ENCODE results near the gene PAX2. TPM values are rescaled to one million over a fixed set of nuclear protein-coding genes. Genes with fewer than 3 reads are reported as not detected.

The PAX2 gene
- total RNA-seq, 1 donor from 2014 or later = 5.1 TPM

- no peak for TF ChIP-seq CTCF (IDR thresholded peaks at IDR 0.05; ENCODE audit: insufficient read depth, low read length, poor library complexity, severe bottlenecking)
- Histone ChIP-seq H3K27me3 (ENCODE audit: control insufficient read depth, insufficient read depth, low read length) (no peaks in the 10 kb centered on the region), H3K36me3 (ENCODE audit: control insufficient read depth, insufficient read depth, low read length) (peaks cover 2% of the 10 kb centered on the region), H3K4me3 (ENCODE audit: low read depth, low read length) (no peak overlapping the region)
- no peak for DNase-seq (ENCODE audit: low read depth)
Observed at GRCh38 chr10:100816671-100817070, 71.3 kb downstream of the PAX2 start.

- DNase-seq (ENCODE audit: low read depth) = no peak
- Histone ChIP-seq H3K27me3 (ENCODE audit: control insufficient read depth, insufficient read depth, low read length) (no peaks in the 10 kb centered on the region), H3K36me3 (ENCODE audit: control insufficient read depth, insufficient read depth, low read length) (peaks cover 2% of the 10 kb centered on the region), H3K4me3 (ENCODE audit: low read depth, low read length) (no peak overlapping the region)
- TF ChIP-seq CTCF (IDR thresholded peaks at IDR 0.05; ENCODE audit: insufficient read depth, low read length, poor library complexity, severe bottlenecking) = peak; percentile 20
Observed at GRCh38 chr10:100817268-100817839, 72.0 kb downstream of the PAX2 start.

GRCh38 chr10:100819424-100819823, 74.0 kb downstream of the PAX2 start:
- no peak for TF ChIP-seq CTCF (IDR thresholded peaks at IDR 0.05; ENCODE audit: insufficient read depth, low read length, poor library complexity, severe bottlenecking)
- no peak for DNase-seq (ENCODE audit: low read depth)
- H3K4me3 ChIP-seq (ENCODE audit: low read depth, low read length) = no peak overlapping the region
- peaks cover 4% of the 10 kb centered on the region for H3K36me3 ChIP-seq (ENCODE audit: control insufficient read depth, insufficient read depth, low read length)
- H3K27me3 ChIP-seq (ENCODE audit: control insufficient read depth, insufficient read depth, low read length) = peaks cover 3% of the 10 kb centered on the region

- H3K27me3 ChIP-seq (ENCODE audit: control insufficient read depth, insufficient read depth, low read length) = peaks cover 31% of the 10 kb centered on the region
- H3K36me3 ChIP-seq (ENCODE audit: control insufficient read depth, insufficient read depth, low read length) = peaks cover 4% of the 10 kb centered on the region
- H3K4me3 ChIP-seq (ENCODE audit: low read depth, low read length) = no peak overlapping the region
- TF ChIP-seq CTCF (IDR thresholded peaks at IDR 0.05; ENCODE audit: insufficient read depth, low read length, poor library complexity, severe bottlenecking) = no peak
- DNase-seq (ENCODE audit: low read depth) = no peak
Observed at GRCh38 chr10:100823194-100823593, 77.8 kb downstream of the PAX2 start.

- no peak for DNase-seq (ENCODE audit: low read depth)
- TF ChIP-seq CTCF (IDR thresholded peaks at IDR 0.05; ENCODE audit: insufficient read depth, low read length, poor library complexity, severe bottlenecking) = no peak
- Histone ChIP-seq H3K4me3 (ENCODE audit: low read depth, low read length) (no peak overlapping the region), H3K36me3 (ENCODE audit: control insufficient read depth, insufficient read depth, low read length) (peaks cover 4% of the 10 kb centered on the region), H3K27me3 (ENCODE audit: control insufficient read depth, insufficient read depth, low read length) (peaks cover 45% of the 10 kb centered on the region)
Observed at GRCh38 chr10:100824886-100825285, 79.5 kb downstream of the PAX2 start.

- TF ChIP-seq CTCF (IDR thresholded peaks at IDR 0.05; ENCODE audit: insufficient read depth, low read length, poor library complexity, severe bottlenecking) = no peak
- H3K36me3 ChIP-seq (ENCODE audit: control insufficient read depth, insufficient read depth, low read length) = peaks cover 4% of the 10 kb centered on the region
Observed at GRCh38 chr10:100825325-100825875, 80.0 kb downstream of the PAX2 start.

More at GRCh38 chr10:100825325-100825875, 80.0 kb downstream of the PAX2 start:
- no peak overlapping the region for H3K4me3 ChIP-seq (ENCODE audit: low read depth, low read length)
- DNase-seq (ENCODE audit: low read depth) = no peak
- peaks cover 50% of the 10 kb centered on the region for H3K27me3 ChIP-seq (ENCODE audit: control insufficient read depth, insufficient read depth, low read length)

Measured in kidney epithelial cell (primary cell).